ENCODE results near the gene APOLD1. TPM values are rescaled to one million over a fixed set of nuclear protein-coding genes. Genes with fewer than 3 reads are reported as not detected.

The APOLD1 gene
- total RNA-seq, 2 donors from 2014 or later, result 38.4 to 70.7 TPM

DNA sequence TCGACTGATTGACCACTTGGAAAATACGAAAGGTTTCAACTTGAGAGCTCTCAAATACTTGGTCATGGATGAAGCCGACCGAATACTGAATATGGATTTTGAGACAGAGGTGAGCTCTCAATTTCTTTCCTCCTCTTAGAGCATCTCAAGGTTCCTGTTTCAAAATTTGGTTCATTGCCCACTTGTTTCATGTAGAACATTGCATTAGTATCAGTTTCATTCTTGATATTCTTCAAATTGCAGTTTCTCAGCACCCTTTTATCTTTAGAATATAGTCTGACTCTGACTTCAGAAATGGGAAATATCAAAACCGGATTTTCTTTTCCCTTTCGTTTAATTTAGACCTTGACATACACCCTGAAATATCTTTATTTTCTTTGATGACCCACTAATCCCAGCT, 36.5 kb downstream of the APOLD1 start:
- peaks cover 47% of the 10 kb centered on the region for H3K36me3 ChIP-seq
- ATAC-seq (ENCODE audit: insufficient number of reproducible peaks, low FRiP score, low read depth), result no peak

DNA sequence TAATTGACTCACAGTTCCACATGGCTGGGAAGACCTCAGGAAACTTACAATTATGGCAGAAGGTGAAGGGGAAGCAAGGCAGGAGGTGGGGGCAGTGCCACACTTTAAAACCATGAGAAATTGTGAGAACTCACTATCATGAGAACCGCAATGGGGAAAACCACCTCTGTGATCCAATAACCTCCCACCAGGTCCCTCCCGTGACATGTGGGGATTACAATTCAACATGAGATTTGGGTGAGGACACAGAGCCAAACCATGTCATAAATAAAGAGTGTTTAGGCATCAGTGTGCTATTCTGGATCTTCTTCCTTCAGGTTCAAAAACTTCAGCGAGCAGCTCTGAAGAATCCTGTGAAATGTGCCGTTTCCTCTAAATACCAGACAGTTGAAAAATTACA, 37.4 kb downstream of the APOLD1 start:
- H3K4me1 ChIP-seq (ENCODE audit: control insufficient read depth in 1 of 2, low read depth in 2 of 2), result peaks cover 12 to 24% of the 10 kb centered on the region in 2 donors
- TF ChIP-seq, protein P1, sequence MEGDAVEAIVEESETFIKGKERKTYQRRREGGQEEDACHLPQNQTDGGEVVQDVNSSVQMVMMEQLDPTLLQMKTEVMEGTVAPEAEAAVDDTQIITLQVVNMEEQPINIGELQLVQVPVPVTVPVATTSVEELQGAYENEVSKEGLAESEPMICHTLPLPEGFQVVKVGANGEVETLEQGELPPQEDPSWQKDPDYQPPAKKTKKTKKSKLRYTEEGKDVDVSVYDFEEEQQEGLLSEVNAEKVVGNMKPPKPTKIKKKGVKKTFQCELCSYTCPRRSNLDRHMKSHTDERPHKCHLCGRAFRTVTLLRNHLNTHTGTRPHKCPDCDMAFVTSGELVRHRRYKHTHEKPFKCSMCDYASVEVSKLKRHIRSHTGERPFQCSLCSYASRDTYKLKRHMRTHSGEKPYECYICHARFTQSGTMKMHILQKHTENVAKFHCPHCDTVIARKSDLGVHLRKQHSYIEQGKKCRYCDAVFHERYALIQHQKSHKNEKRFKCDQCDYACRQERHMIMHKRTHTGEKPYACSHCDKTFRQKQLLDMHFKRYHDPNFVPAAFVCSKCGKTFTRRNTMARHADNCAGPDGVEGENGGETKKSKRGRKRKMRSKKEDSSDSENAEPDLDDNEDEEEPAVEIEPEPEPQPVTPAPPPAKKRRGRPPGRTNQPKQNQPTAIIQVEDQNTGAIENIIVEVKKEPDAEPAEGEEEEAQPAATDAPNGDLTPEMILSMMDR (IDR thresholded peaks at IDR 0.05), result no peak
- no peak for DNase-seq (ENCODE audit: low spot score)
- H3K36me3 ChIP-seq, result peaks cover 53% of the 10 kb centered on the region
- no peaks in the 10 kb centered on the region for H3K27me3 ChIP-seq (replicated peaks; ENCODE audit: insufficient read depth)
- H3K9me3 ChIP-seq, result no peaks in the 10 kb centered on the region
- H3K4me3 ChIP-seq, result no peak overlapping the region
- H3K27ac ChIP-seq, result no peak overlapping the region
- no peak for ATAC-seq (ENCODE audit: insufficient number of reproducible peaks, low FRiP score, low read depth)

More for the DNA sequence above, 36.5 kb downstream of the APOLD1 start:
- Histone ChIP-seq H3K27ac (no peak overlapping the region), H3K4me1 (ENCODE audit: control insufficient read depth in 1 of 2, low read depth in 2 of 2) (peaks cover 12 to 24% of the 10 kb centered on the region in 2 donors), H3K9me3 (no peaks in the 10 kb centered on the region), H3K4me3 (no peak overlapping the region), H3K27me3 (replicated peaks; ENCODE audit: insufficient read depth) (no peaks in the 10 kb centered on the region)
- no peak for DNase-seq (ENCODE audit: low spot score)
- TF ChIP-seq, protein P1 (IDR thresholded peaks at IDR 0.05), result no peak

DNA sequence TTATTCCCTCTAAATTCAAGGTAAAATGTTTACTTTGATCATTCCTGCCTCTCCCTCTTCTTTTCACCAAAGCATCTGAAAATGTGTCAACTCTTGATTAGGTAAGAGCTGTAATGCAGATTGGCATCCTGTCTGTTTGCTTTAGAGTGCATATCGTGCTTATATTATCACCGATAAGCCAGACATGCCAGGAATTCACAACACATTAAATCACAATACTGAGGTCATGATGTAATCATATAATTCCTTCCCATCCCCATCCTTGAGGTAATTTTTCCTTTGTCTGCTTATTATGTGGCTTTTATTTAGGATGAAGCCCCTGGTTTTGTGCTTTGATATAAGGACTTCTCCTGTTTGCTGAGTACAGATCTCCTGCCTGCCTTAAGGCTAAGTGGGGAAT, 37.8 kb downstream of the APOLD1 start:
- TF ChIP-seq, protein P1 (IDR thresholded peaks at IDR 0.05), result no peak

DNA sequence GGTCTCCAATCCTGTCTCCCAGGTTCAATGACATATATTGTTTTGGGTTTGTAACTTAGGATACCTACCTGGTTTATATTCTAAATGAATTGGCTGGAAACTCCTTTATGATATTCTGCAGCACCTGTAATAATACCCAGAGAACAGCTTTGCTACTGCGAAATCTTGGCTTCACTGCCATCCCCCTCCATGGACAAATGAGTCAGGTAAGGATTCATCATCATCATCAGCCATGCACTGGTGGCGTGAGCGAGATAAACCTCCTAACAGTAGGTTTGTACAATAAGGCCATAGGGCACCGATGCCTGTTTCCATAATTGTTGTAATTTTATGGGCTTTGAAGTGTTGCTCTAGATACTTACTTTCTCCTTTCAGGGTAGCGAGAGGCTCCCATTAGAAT, 38.4 kb downstream of the APOLD1 start:
- no peaks in the 10 kb centered on the region for H3K27me3 ChIP-seq (replicated peaks; ENCODE audit: insufficient read depth)
- no peak overlapping the region for H3K4me3 ChIP-seq
- TF ChIP-seq, protein P1 (IDR thresholded peaks at IDR 0.05), result no peak
- H3K4me1 ChIP-seq (ENCODE audit: control insufficient read depth in 1 of 2, low read depth in 2 of 2), result peaks cover 10 to 19% of the 10 kb centered on the region in 2 donors
- H3K27ac ChIP-seq, result no peak overlapping the region
- ATAC-seq (ENCODE audit: insufficient number of reproducible peaks, low FRiP score, low read depth), result no peak
- no peak for DNase-seq (ENCODE audit: low spot score)
- peaks cover 61% of the 10 kb centered on the region for H3K36me3 ChIP-seq
- H3K9me3 ChIP-seq, result no peaks in the 10 kb centered on the region

More for the DNA sequence above, 37.8 kb downstream of the APOLD1 start:
- no peak overlapping the region for H3K4me3 ChIP-seq
- no peaks in the 10 kb centered on the region for H3K9me3 ChIP-seq
- H3K36me3 ChIP-seq, result peaks cover 57% of the 10 kb centered on the region
- H3K4me1 ChIP-seq (ENCODE audit: control insufficient read depth in 1 of 2, low read depth in 2 of 2), result peaks cover 12 to 24% of the 10 kb centered on the region in 2 donors
- no peak overlapping the region for H3K27ac ChIP-seq
- ATAC-seq (ENCODE audit: insufficient number of reproducible peaks, low FRiP score, low read depth), result no peak
- no peak for DNase-seq (ENCODE audit: low spot score)
- H3K27me3 ChIP-seq (replicated peaks; ENCODE audit: insufficient read depth), result no peaks in the 10 kb centered on the region

GRCh38 chr12:12835378-12836146, 50.1 kb downstream of the APOLD1 start:
- no peak for DNase-seq (ENCODE audit: low spot score)
- Histone ChIP-seq H3K4me1 (ENCODE audit: control insufficient read depth in 1 of 2, low read depth in 2 of 2) (peaks cover 0 to 26% of the 10 kb centered on the region in 2 donors), H3K9me3 (no peaks in the 10 kb centered on the region), H3K27ac (no peak overlapping the region), H3K27me3 (replicated peaks; ENCODE audit: insufficient read depth) (no peaks in the 10 kb centered on the region), H3K36me3 (peaks cover 19% of the 10 kb centered on the region), H3K4me3 (no peak overlapping the region)
- no peak for ATAC-seq (ENCODE audit: insufficient number of reproducible peaks, low FRiP score, low read depth)
- TF ChIP-seq, protein P1 (IDR thresholded peaks at IDR 0.05), result no peak
